CD8-positive, alpha-beta memory T cell (primary cell): ENCODE measurements around the gene CEMIP2. TPM values are rescaled to one million over a fixed set of nuclear protein-coding genes. Genes with fewer than 3 reads are reported as not detected.

Source experiments
- CTCF ChIA-PET: fragments of 350-600 bp; sonication (Branson Sonifier 250); formaldehyde crosslinking; loops from one replicate; lab custom pipeline; 2021; ENCODE audit warnings: antibody characterized with exemption; lab: Charles Lee
- POLR2A ChIA-PET: fragments of 350-600 bp; sonication (Branson Sonifier 250); formaldehyde crosslinking; loops from one replicate; lab custom pipeline; 2021; ENCODE audit warnings: antibody characterized with exemption; lab: Charles Lee
- DNase-seq, 5 donors: peaks; one replicate each; pipeline versions ENCODE4 v3.0.0 to v3.0.0-alpha.2; 2020 to 2022; ENCODE audit warnings: mixed read lengths in 1 of 5
- H3K27ac ChIP-seq: one replicate; pipeline ENCODE4 v1.7.0; 2013; ENCODE audit warnings: low read depth, mild to moderate bottlenecking, low read length, moderate library complexity
- H3K27me3 ChIP-seq: 2 replicates; pipeline ENCODE4 v1.7.0; 2013; ENCODE audit warnings: low read length, mild to moderate bottlenecking; ENCODE audit not compliant: insufficient read depth, poor library complexity, severe bottlenecking
- H3K36me3 ChIP-seq: 2 replicates; pipeline ENCODE4 v1.7.0; 2013; ENCODE audit warnings: mild to moderate bottlenecking, low read length, moderate library complexity; ENCODE audit not compliant: insufficient read depth
- H3K4me1 ChIP-seq: 2 replicates; pipeline ENCODE4 v1.7.0; 2013; ENCODE audit warnings: mild to moderate bottlenecking, low read length, moderate library complexity; ENCODE audit not compliant: insufficient read depth
- H3K4me3 ChIP-seq: 2 replicates; pipeline ENCODE4 v1.7.0; 2013; ENCODE audit warnings: mild to moderate bottlenecking, low read length
- H3K9me3 ChIP-seq: 2 replicates; pipeline ENCODE4 v1.7.0; 2013; ENCODE audit warnings: mild to moderate bottlenecking, low read length
- H3K27ac Mint-ChIP-seq, 8 donors: one replicate each; pipeline ENCODE4 v1.8.0; 2020 to 2021; ENCODE audit warnings: mixed read lengths in 8 of 8, mild to moderate bottlenecking in 6 of 8, inconsistent platforms in 3 of 8, moderate library complexity in 3 of 8
- H3K27me3 Mint-ChIP-seq, 2 donors: one replicate each; pipeline ENCODE4 v1.8.0; 2020 to 2021; ENCODE audit warnings: mixed read lengths in 2 of 2, mild to moderate bottlenecking in 1 of 2, moderate library complexity in 1 of 2
- H3K36me3 Mint-ChIP-seq, 3 donors: one replicate each; pipeline ENCODE4 v1.8.0; 2020 to 2021; ENCODE audit warnings: mixed read lengths in 3 of 3, inconsistent platforms in 1 of 3, mild to moderate bottlenecking in 1 of 3
- H3K4me1 Mint-ChIP-seq, 3 donors: one replicate each; pipeline ENCODE4 v1.8.0; 2020 to 2021; ENCODE audit warnings: mixed read lengths in 3 of 3, inconsistent platforms in 1 of 3, mild to moderate bottlenecking in 1 of 3
- H3K4me3 Mint-ChIP-seq, 7 donors: one replicate each; pipeline ENCODE4 v1.8.0; 2020 to 2021; ENCODE audit warnings: mixed read lengths in 7 of 7, mild to moderate bottlenecking in 6 of 7, moderate library complexity in 4 of 7, inconsistent platforms in 2 of 7
- H3K9me3 Mint-ChIP-seq, 5 donors: one replicate each; pipeline ENCODE4 v1.8.0; 2020 to 2022; ENCODE audit warnings: mixed read lengths in 5 of 5, mild to moderate bottlenecking in 3 of 5, moderate library complexity in 2 of 5, inconsistent platforms in 1 of 5
- polyA plus RNA-seq: library from polyadenylated mRNA; unstranded; fragments of 300-500 nt; fragmentation: Illumina TruSeq; gene quantifications from one replicate; pipeline ENCODE4 v1.2.3, GENCODE V29; 2021
- total RNA-seq, 2 experiments: library from RNA; stranded (reverse); gene quantifications; one replicate each; pipeline ENCODE4 v1.2.3, GENCODE V29; 2021

CEMIP2 gene
- total and polyA plus RNA-seq, 3 experiments from 2014 or later: 8.8 to 75.5 (median 74.1) TPM

- Histone ChIP-seq H3K9me3 (no peaks in the 10 kb centered on the region), H3K27ac (no peak overlapping the region), H3K4me1 (no peaks in the 10 kb centered on the region), H3K4me3 (no peak overlapping the region), H3K36me3 (peaks cover 54% of the 10 kb centered on the region), H3K27me3 (no peaks in the 10 kb centered on the region)
- CTCF ChIA-PET: interaction anchor here (1.1 kb wide), 1 partner anchor 105 kb away, joined by 3 read pairs; no protein-coding TSS in a partner anchor
- H3K27me3 Mint-ChIP-seq: no peaks in the 10 kb centered on the region
- DNase-seq: no peak
- no peak overlapping the region for H3K4me3 Mint-ChIP-seq
- H3K36me3 Mint-ChIP-seq: peaks cover 15 to 85% (median 33%) of the 10 kb centered on the region in 3 donors
- peak overlapping the region in 2 of 8 donors; percentile 29 to 41 for H3K27ac Mint-ChIP-seq
- POLR2A ChIA-PET: no interaction called here
- H3K4me1 Mint-ChIP-seq: peaks cover 0 to 15% (median 2%) of the 10 kb centered on the region in 3 donors
- H3K9me3 Mint-ChIP-seq: no peaks in the 10 kb centered on the region
Measured at GRCh38 chr9:71710201-71710600, 58.1 kb downstream of the CEMIP2 start.

GRCh38 chr9:71709384-71709783 is 58.9 kb downstream of the CEMIP2 start:
- no peaks in the 10 kb centered on the region for H3K9me3 Mint-ChIP-seq
- H3K36me3 Mint-ChIP-seq: peaks cover 15 to 87% (median 39%) of the 10 kb centered on the region in 3 donors
- ChIA-PET POLR2A (interaction anchor here (1.2 kb wide), 1 partner anchor 73 kb away, joined by 3 read pairs; no protein-coding TSS in a partner anchor), CTCF (interaction anchor here (0.8 to 1.5 kb wide), 2 partner anchors 38 to 98 kb away, joined by 3 read pairs; no protein-coding TSS in a partner anchor)
- no peak overlapping the region for H3K27ac Mint-ChIP-seq
- Histone ChIP-seq H3K4me1 (no peaks in the 10 kb centered on the region), H3K4me3 (no peak overlapping the region), H3K36me3 (peaks cover 59% of the 10 kb centered on the region), H3K27ac (no peak overlapping the region), H3K9me3 (no peaks in the 10 kb centered on the region), H3K27me3 (no peaks in the 10 kb centered on the region)
- peaks cover 3 to 15% (median 4%) of the 10 kb centered on the region in 3 donors for H3K4me1 Mint-ChIP-seq
- H3K27me3 Mint-ChIP-seq: no peaks in the 10 kb centered on the region
- no peak for DNase-seq
- H3K4me3 Mint-ChIP-seq: peak overlapping the region in 1 of 7 donors; percentile 27

GRCh38 chr9:71706176-71706575 is 62.1 kb downstream of the CEMIP2 start:
- H3K27me3 Mint-ChIP-seq: no peaks in the 10 kb centered on the region
- no peak overlapping the region for H3K27ac Mint-ChIP-seq
- no peak overlapping the region for H3K4me3 ChIP-seq
- POLR2A ChIA-PET: no interaction called here
- peaks cover 36% of the 10 kb centered on the region for H3K36me3 ChIP-seq
- no peaks in the 10 kb centered on the region for H3K9me3 ChIP-seq
- no peaks in the 10 kb centered on the region for H3K27me3 ChIP-seq
- DNase-seq: no peak
- peaks cover 5 to 82% (median 33%) of the 10 kb centered on the region in 3 donors for H3K36me3 Mint-ChIP-seq
- CTCF ChIA-PET: interaction anchor here (1.3 to 2.6 kb wide), 3 partner anchors 10 to 113 kb away, joined by 3 to 8 read pairs (median 3); no protein-coding TSS in a partner anchor
- H3K4me3 Mint-ChIP-seq: no peak overlapping the region
- no peaks in the 10 kb centered on the region for H3K4me1 ChIP-seq
- H3K4me1 Mint-ChIP-seq: peaks cover 5 to 22% (median 6%) of the 10 kb centered on the region in 3 donors
- H3K9me3 Mint-ChIP-seq: no peaks in the 10 kb centered on the region
- no peak overlapping the region for H3K27ac ChIP-seq

GRCh38 chr9:71704796-71705195 is 63.5 kb downstream of the CEMIP2 start:
- H3K36me3 ChIP-seq: peaks cover 31% of the 10 kb centered on the region
- CTCF ChIA-PET: no interaction called here

GRCh38 chr9:71703172-71703872 is 65.0 kb downstream of the CEMIP2 start:
- CTCF ChIA-PET: no interaction called here
- H3K4me3 Mint-ChIP-seq: no peak overlapping the region
- peaks cover 18 to 82% (median 27%) of the 10 kb centered on the region in 3 donors for H3K36me3 Mint-ChIP-seq
- H3K4me1 Mint-ChIP-seq: peaks cover 5 to 10% (median 6%) of the 10 kb centered on the region in 3 donors
- H3K27me3 Mint-ChIP-seq: no peaks in the 10 kb centered on the region
- Histone ChIP-seq H3K27ac (no peak overlapping the region), H3K9me3 (no peaks in the 10 kb centered on the region), H3K36me3 (peaks cover 24% of the 10 kb centered on the region), H3K4me1 (no peaks in the 10 kb centered on the region), H3K4me3 (no peak overlapping the region), H3K27me3 (no peaks in the 10 kb centered on the region)
- no peak for DNase-seq
- POLR2A ChIA-PET: no interaction called here
- no peaks in the 10 kb centered on the region for H3K9me3 Mint-ChIP-seq
- H3K27ac Mint-ChIP-seq: peak overlapping the region in 4 of 8 donors; percentile 20 to 72 (median 48)

More at GRCh38 chr9:71704796-71705195, 63.5 kb downstream of the CEMIP2 start:
- H3K27ac Mint-ChIP-seq: peak overlapping the region in 1 of 8 donors; percentile 13
- no peak for DNase-seq
- H3K9me3 ChIP-seq: no peaks in the 10 kb centered on the region
- H3K27me3 ChIP-seq: no peaks in the 10 kb centered on the region
- POLR2A ChIA-PET: no interaction called here
- no peaks in the 10 kb centered on the region for H3K27me3 Mint-ChIP-seq
- peaks cover 5 to 14% (median 6%) of the 10 kb centered on the region in 3 donors for H3K4me1 Mint-ChIP-seq
- no peak overlapping the region for H3K4me3 ChIP-seq
- no peaks in the 10 kb centered on the region for H3K9me3 Mint-ChIP-seq
- H3K36me3 Mint-ChIP-seq: peaks cover 11 to 83% (median 33%) of the 10 kb centered on the region in 3 donors
- no peak overlapping the region for H3K27ac ChIP-seq
- no peak overlapping the region for H3K4me3 Mint-ChIP-seq
- H3K4me1 ChIP-seq: no peaks in the 10 kb centered on the region

GRCh38 chr9:71697882-71698281 is 70.4 kb downstream of the CEMIP2 start:
- H3K36me3 ChIP-seq: peaks cover 31% of the 10 kb centered on the region
- peaks cover 0 to 2% (median 0%) of the 10 kb centered on the region in 3 donors for H3K4me1 Mint-ChIP-seq
- H3K27ac Mint-ChIP-seq: peak overlapping the region in 1 of 8 donors; percentile 29
- no peaks in the 10 kb centered on the region for H3K9me3 Mint-ChIP-seq
- peaks cover 0 to 1% of the 10 kb centered on the region in 2 donors for H3K27me3 Mint-ChIP-seq
- H3K4me3 ChIP-seq: no peak overlapping the region
- DNase-seq: no peak
- H3K4me3 Mint-ChIP-seq: no peak overlapping the region
- peaks cover 15 to 86% (median 25%) of the 10 kb centered on the region in 3 donors for H3K36me3 Mint-ChIP-seq
- ChIA-PET CTCF (no interaction called here), POLR2A (interaction anchor here (0.6 kb wide), 1 partner anchor 229 kb away, joined by 3 read pairs; no protein-coding TSS in a partner anchor)
- H3K9me3 ChIP-seq: no peaks in the 10 kb centered on the region
- H3K4me1 ChIP-seq: no peaks in the 10 kb centered on the region
- H3K27ac ChIP-seq: no peak overlapping the region
- no peaks in the 10 kb centered on the region for H3K27me3 ChIP-seq

GRCh38 chr9:71694332-71694731 is 74.0 kb downstream of the CEMIP2 start:
- H3K27me3 ChIP-seq: no peaks in the 10 kb centered on the region
- H3K4me1 Mint-ChIP-seq: peaks cover 0 to 5% (median 0%) of the 10 kb centered on the region in 3 donors
- no peak overlapping the region for H3K4me3 ChIP-seq
- H3K27me3 Mint-ChIP-seq: peaks cover 0 to 1% of the 10 kb centered on the region in 2 donors
- H3K36me3 ChIP-seq: peaks cover 31% of the 10 kb centered on the region
- no peak overlapping the region for H3K27ac ChIP-seq
- H3K9me3 Mint-ChIP-seq: no peaks in the 10 kb centered on the region
- CTCF ChIA-PET: no interaction called here
- no peaks in the 10 kb centered on the region for H3K4me1 ChIP-seq
- DNase-seq: no peak
- H3K27ac Mint-ChIP-seq: no peak overlapping the region
- H3K36me3 Mint-ChIP-seq: peaks cover 25 to 83% (median 26%) of the 10 kb centered on the region in 3 donors
- POLR2A ChIA-PET: no interaction called here
- H3K9me3 ChIP-seq: no peaks in the 10 kb centered on the region
- no peak overlapping the region for H3K4me3 Mint-ChIP-seq

GRCh38 chr9:71693607-71694006 is 74.7 kb downstream of the CEMIP2 start:
- POLR2A ChIA-PET: no interaction called here
- H3K27me3 ChIP-seq: no peaks in the 10 kb centered on the region
- H3K4me3 Mint-ChIP-seq: no peak overlapping the region
- H3K9me3 Mint-ChIP-seq: no peaks in the 10 kb centered on the region
- CTCF ChIA-PET: no interaction called here
- H3K27ac Mint-ChIP-seq: peak overlapping the region in 1 of 8 donors; percentile 15
- peaks cover 0 to 8% (median 4%) of the 10 kb centered on the region in 3 donors for H3K4me1 Mint-ChIP-seq
- DNase-seq: no peak
- H3K36me3 Mint-ChIP-seq: peaks cover 22 to 84% (median 30%) of the 10 kb centered on the region in 3 donors
- no peaks in the 10 kb centered on the region for H3K4me1 ChIP-seq
- peaks cover 32% of the 10 kb centered on the region for H3K36me3 ChIP-seq
- no peaks in the 10 kb centered on the region for H3K9me3 ChIP-seq
- H3K4me3 ChIP-seq: no peak overlapping the region
- peaks cover 0 to 1% of the 10 kb centered on the region in 2 donors for H3K27me3 Mint-ChIP-seq
- H3K27ac ChIP-seq: no peak overlapping the region
